Hepatocyte (in vitro differentiated cells): ENCODE data around the gene RMDN2. TPM values are rescaled to one million over a fixed set of nuclear protein-coding genes. Genes with fewer than 3 reads are reported as not detected.
"Not testable (repeated sequence)": the region's sequence is repeated elsewhere in the genome, so short reads cannot be mapped to it uniquely, and the experiment has no call there.

ENCODE experiments used
- DNase-seq: peaks from one replicate; pipeline ENCODE4 v3.0.0-alpha.2; 2016; ENCODE audit warnings: low spot score
- H2AFZ ChIP-seq: fragments of 200-600 bp; sonication (generic); 2 replicates; pipeline ENCODE4 v1.6.0; 2016; ENCODE audit warnings: antibody characterized with exemption, mild to moderate bottlenecking
- H3K27ac ChIP-seq: fragments of 200-600 bp; sonication (generic); 2 replicates; pipeline ENCODE4 v1.5.1; 2016; ENCODE audit warnings: mild to moderate bottlenecking
- H3K27me3 ChIP-seq: fragments of 200-600 bp; sonication (generic); 2 replicates; pipeline ENCODE4 v1.6.1; 2016
- H3K36me3 ChIP-seq: fragments of 200-600 bp; sonication (generic); replicated peaks from 2 replicates; pipeline ENCODE4 v1.5.1; 2016; ENCODE audit warnings: low read depth; ENCODE audit not compliant: insufficient read depth
- H3K4me1 ChIP-seq: fragments of 200-600 bp; sonication (generic); 2 replicates; pipeline ENCODE4 v1.5.1; 2016; ENCODE audit warnings: mild to moderate bottlenecking, moderate library complexity; ENCODE audit not compliant: insufficient read depth
- H3K4me2 ChIP-seq: fragments of 200-600 bp; sonication (generic); 2 replicates; pipeline ENCODE4 v1.6.0; 2016
- H3K4me3 ChIP-seq: fragments of 200-600 bp; sonication (generic); 2 replicates; pipeline ENCODE4 v1.5.1; 2016; ENCODE audit warnings: mild to moderate bottlenecking
- H3K79me2 ChIP-seq: fragments of 200-600 bp; sonication (generic); 2 replicates; pipeline ENCODE4 v1.6.0; 2017; ENCODE audit warnings: mild to moderate bottlenecking
- H3K9me2 ChIP-seq: fragments of 200-600 bp; sonication (generic); replicated peaks from 2 replicates; pipeline ENCODE4 v1.6.0; 2017; ENCODE audit warnings: mild to moderate bottlenecking; ENCODE audit not compliant: insufficient read depth
- H3K9me3 ChIP-seq: fragments of 200-600 bp; sonication (generic); 2 replicates; pipeline ENCODE4 v1.5.1; 2016; ENCODE audit warnings: low read depth, mild to moderate bottlenecking
- H4K20me1 ChIP-seq: fragments of 200-600 bp; sonication (generic); 2 replicates; pipeline ENCODE4 v1.6.0; 2016; ENCODE audit warnings: mild to moderate bottlenecking; ENCODE audit not compliant: insufficient read depth, poor library complexity, severe bottlenecking
- EZH2 ChIP-seq: fragments of 200-600 bp; sonication (generic); IDR thresholded peaks from 2 replicates; pipeline ENCODE4 v1.6.1; 2016; ENCODE audit warnings: antibody characterized with exemption, mild to moderate bottlenecking, borderline replicate concordance
- EZH2phosphoT487 ChIP-seq: fragments of 200-600 bp; sonication (generic); IDR thresholded peaks from one replicate; pipeline ENCODE4 v1.6.1; 2018; ENCODE audit warnings: antibody characterized with exemption, mild to moderate bottlenecking, low read depth, moderate library complexity; ENCODE audit not compliant: unreplicated experiment, severe bottlenecking
- WGBS: methylation state at CpG from one replicate; pipeline ENCODE4 v1.1.6; 2016; ENCODE audit warnings: low lambda C conversion rate; ENCODE audit errors: missing lambda C conversion rate; 5-methylcytosine and 5-hydroxymethylcytosine counted together
- polyA plus RNA-seq: library from polyadenylated mRNA; unstranded; fragments of >200 nt; fragmentation: Nextera tagmentation; extraction: Ambion mirVana; gene quantifications from 2 replicates; pipeline ENCODE4 v1.2.1, GENCODE V29; 2016
- total RNA-seq: library from RNA; depleted of rRNA; stranded (reverse); fragments of >200 nt; gene quantifications from 2 replicates; pipeline ENCODE4 v1.2.3, GENCODE V29; 2014
- TF ChIP-seq, protein P1 (sequence below): fragments of 200-600 bp; sonication (generic); IDR thresholded peaks from 2 replicates; pipeline ENCODE4 v1.5.1; 2016; ENCODE audit warnings: antibody characterized with exemption, mild to moderate bottlenecking; ENCODE audit not compliant: poor library complexity

RMDN2 gene
- total and polyA plus RNA-seq, 2 experiments from 2014 or later, result 9.3 to 14.6 TPM

DNA sequence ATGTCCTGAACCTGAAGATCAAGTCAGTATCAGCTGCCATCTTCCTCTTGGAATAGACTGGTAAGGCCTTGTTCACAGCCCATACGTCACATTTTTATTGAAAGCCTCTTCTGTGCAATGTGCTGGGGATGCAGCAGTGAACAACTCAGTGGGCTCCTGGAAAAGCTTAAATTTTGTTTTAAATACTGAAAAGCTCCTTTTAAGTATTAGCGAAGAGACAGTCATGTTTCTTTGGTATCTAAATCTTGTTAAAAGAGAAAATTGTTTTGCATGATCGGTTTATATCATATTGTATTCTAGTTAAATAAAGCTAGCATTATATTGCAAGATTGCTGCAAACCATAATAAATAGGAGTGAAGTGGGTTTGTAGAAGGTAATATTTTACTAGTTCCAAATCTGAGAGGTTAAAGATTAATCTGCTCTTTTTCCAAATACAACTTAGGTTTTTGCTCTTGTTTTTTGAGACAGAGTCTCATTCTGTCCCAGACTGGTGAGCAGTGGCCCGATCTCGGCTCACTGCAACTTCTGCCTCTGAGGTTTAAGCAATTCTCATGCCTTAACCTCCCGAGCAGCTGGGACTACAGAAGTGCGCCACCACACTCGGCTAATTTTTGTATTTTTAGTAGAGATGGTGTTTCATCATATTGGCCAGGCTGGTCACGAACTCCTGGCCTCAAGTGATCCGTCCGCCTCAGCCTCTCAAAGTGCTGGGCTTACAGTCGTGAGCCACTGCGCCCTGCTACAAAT, 1.6 kb upstream of the RMDN2 start:
- peak overlapping the region; percentile 14 for H3K27ac ChIP-seq

GRCh38 chr2:37926635-37927034, 1.5 kb downstream of the RMDN2 start:
- Histone ChIP-seq H3K27me3 (no peaks in the 10 kb centered on the region), H3K36me3 (no peaks in the 10 kb centered on the region), H3K79me2 (peaks cover 28% of the 10 kb centered on the region), H4K20me1 (no peaks in the 10 kb centered on the region), H3K4me1 (peaks cover 15% of the 10 kb centered on the region), H3K4me2 (peak overlapping the region; percentile 77), H2AFZ (no peak overlapping the region), H3K9me3 (no peaks in the 10 kb centered on the region), H3K27ac (no peak overlapping the region), H3K9me2 (no peaks in the 10 kb centered on the region), H3K4me3 (peak overlapping the region; percentile 51)
- no peak for DNase-seq
- 96% methylated on average over 6 of the region's 6 CpGs for WGBS
- TF ChIP-seq EZH2phosphoT487 (no peak), EZH2 (no peak)
- TF ChIP-seq, protein P1, sequence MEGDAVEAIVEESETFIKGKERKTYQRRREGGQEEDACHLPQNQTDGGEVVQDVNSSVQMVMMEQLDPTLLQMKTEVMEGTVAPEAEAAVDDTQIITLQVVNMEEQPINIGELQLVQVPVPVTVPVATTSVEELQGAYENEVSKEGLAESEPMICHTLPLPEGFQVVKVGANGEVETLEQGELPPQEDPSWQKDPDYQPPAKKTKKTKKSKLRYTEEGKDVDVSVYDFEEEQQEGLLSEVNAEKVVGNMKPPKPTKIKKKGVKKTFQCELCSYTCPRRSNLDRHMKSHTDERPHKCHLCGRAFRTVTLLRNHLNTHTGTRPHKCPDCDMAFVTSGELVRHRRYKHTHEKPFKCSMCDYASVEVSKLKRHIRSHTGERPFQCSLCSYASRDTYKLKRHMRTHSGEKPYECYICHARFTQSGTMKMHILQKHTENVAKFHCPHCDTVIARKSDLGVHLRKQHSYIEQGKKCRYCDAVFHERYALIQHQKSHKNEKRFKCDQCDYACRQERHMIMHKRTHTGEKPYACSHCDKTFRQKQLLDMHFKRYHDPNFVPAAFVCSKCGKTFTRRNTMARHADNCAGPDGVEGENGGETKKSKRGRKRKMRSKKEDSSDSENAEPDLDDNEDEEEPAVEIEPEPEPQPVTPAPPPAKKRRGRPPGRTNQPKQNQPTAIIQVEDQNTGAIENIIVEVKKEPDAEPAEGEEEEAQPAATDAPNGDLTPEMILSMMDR, result no peak

More for the DNA sequence above, 1.6 kb upstream of the RMDN2 start:
- Histone ChIP-seq H3K4me1 (peaks cover 38% of the 10 kb centered on the region), H3K36me3 (no peaks in the 10 kb centered on the region), H3K79me2 (peaks cover 13% of the 10 kb centered on the region), H3K9me2 (no peaks in the 10 kb centered on the region), H2AFZ (no peak overlapping the region), H3K4me2 (peak overlapping the region; percentile 77), H3K4me3 (no peak overlapping the region), H4K20me1 (no peaks in the 10 kb centered on the region), H3K9me3 (no peaks in the 10 kb centered on the region), H3K27me3 (no peaks in the 10 kb centered on the region)
- DNase-seq, result no peak
- TF ChIP-seq EZH2, result no peak
- TF ChIP-seq EZH2phosphoT487, result no peak
- TF ChIP-seq, protein P1, result no peak
- 81% methylated on average over 13 of the region's 13 CpGs for WGBS

GRCh38 chr2:37928377-37928776, 3.3 kb downstream of the RMDN2 start:
- DNase-seq, result no peak
- no peak overlapping the region for H2AFZ ChIP-seq
- no peak overlapping the region for H3K4me2 ChIP-seq
- TF ChIP-seq EZH2phosphoT487, result no peak
- no peak for TF ChIP-seq EZH2
- TF ChIP-seq, protein P1, result no peak
- 68% methylated on average over 2 of the region's 2 CpGs for WGBS
- peaks cover 28% of the 10 kb centered on the region for H3K79me2 ChIP-seq
- no peak overlapping the region for H3K27ac ChIP-seq
- peaks cover 10% of the 10 kb centered on the region for H3K4me1 ChIP-seq
- no peak overlapping the region for H3K4me3 ChIP-seq
- H3K9me2 ChIP-seq, result no peaks in the 10 kb centered on the region
- no peaks in the 10 kb centered on the region for H3K36me3 ChIP-seq
- no peaks in the 10 kb centered on the region for H3K27me3 ChIP-seq
- H4K20me1 ChIP-seq, result no peaks in the 10 kb centered on the region
- no peaks in the 10 kb centered on the region for H3K9me3 ChIP-seq

DNA sequence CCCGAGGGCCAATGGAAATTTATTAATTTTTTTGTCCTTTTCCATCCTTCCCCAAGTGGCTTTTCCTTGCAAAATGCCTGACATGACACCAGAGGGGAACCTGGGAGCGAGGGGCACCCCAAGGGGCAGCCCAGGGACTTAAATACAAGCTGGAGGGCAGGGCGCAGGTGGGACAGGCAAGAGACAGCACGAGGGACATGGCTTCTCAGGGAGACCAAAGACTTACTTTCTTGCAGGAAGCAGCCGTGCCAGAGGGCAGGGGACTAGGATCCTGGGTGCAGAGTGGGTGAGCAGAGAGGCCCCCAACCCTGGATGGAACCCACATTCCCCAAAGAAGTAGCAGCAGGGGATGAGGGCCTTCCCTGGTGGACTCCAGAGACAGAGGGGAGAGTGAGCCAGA, 5.3 kb downstream of the RMDN2 start:
- H3K79me2 ChIP-seq, result peaks cover 35% of the 10 kb centered on the region
- WGBS, result 86% methylated on average over 5 of the region's 5 CpGs
- not testable (repeated sequence) for H3K36me3 ChIP-seq, H3K27me3 ChIP-seq, DNase-seq, H4K20me1 ChIP-seq, H3K4me1 ChIP-seq, H3K9me2 ChIP-seq, H3K4me3 ChIP-seq, H3K9me3 ChIP-seq, H3K27ac ChIP-seq, H2AFZ ChIP-seq, H3K4me2 ChIP-seq

DNA sequence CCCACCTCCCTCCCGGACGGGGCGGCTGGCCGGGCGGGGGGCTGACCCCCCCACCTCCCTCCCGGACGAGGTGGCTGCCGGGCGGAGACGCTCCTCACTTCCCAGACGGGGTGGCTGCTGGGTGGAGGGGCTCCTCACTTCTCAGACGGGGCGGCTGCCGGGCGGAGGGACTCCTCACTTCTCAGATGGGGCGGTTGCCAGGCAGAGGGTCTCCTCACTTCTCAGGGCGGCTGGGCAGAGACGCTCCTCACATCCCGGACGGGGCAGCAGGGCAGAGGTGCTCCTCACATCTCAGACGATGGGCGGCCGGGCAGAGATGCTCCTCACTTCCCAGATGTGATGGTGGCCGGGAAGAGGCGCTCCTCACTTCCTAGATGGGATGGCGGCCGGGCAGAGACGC, 7.8 kb downstream of the RMDN2 start:
- 100% methylated on average over 5 of the region's 28 CpGs for WGBS
- H3K4me1 ChIP-seq, H3K9me2 ChIP-seq, H4K20me1 ChIP-seq, H3K36me3 ChIP-seq, H3K4me3 ChIP-seq, H3K9me3 ChIP-seq, H3K27ac ChIP-seq, DNase-seq, H2AFZ ChIP-seq, H3K4me2 ChIP-seq, H3K27me3 ChIP-seq: not testable (repeated sequence)
- H3K79me2 ChIP-seq, result peaks cover 24% of the 10 kb centered on the region
